Spleen (tissue), 7 donors: ENCODE data around the gene TCF3.

Experiments
- POLR2A ChIP-seq, 3 donors: fragments of 450-650 bp; IDR thresholded peaks; one replicate each; pipeline ENCODE4 v1.5.1; 2017; ENCODE audit warnings: antibody characterized with exemption in 3 of 3, mild to moderate bottlenecking in 1 of 3
- POLR2AphosphoS5 ChIP-seq, 3 donors: sonication (generic); formaldehyde crosslinking; IDR thresholded peaks; one replicate each; pipeline ENCODE4 v1.5.1; 2017; ENCODE audit warnings: antibody characterized with exemption in 3 of 3
- TF ChIP-seq, protein P1 (sequence below), 11 experiments: fragments of 200-600 bp in 7 of 11; fragments of 450-650 bp in 4 of 11; sonication (generic) in 4 of 11; IDR thresholded peaks in 8 of 11; conservative IDR thresholded peaks in 3 of 11; 1 replicate in 7 of 11; 2 replicates in 4 of 11; pipeline versions ENCODE4 v1.4.0 to v1.8.0; 2016 to 2021; ENCODE audit warnings: antibody characterized with exemption in 11 of 11, inconsistent platforms in 4 of 11, mild to moderate bottlenecking in 1 of 11
- donor health status: DM: no; HTN: no; CAD: no; lungs with moderate emphysema.
- donor health status: DM: no; HTN: no; CAD: no.
- donor health status: DM: no; HTN: no; CAD: no.

DNA sequence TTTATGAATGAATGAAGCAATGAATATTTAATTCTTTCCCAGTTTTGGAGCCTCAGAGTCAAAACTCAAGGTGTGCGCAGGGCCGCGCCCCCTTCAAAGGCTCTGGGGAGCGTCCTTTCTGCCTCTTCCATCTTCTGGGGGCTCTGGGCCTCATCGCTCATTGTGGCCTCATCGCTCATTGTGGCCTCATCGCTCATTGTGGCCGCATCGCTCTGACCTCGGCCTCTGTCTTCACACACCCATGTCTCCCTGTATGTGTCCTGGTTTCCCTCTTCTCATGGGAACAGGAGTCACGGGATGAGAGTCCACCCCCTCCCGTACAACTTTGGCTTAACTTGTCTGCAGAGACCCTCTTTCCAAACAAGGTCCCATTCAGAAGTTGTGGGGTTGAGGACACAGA is 81.1 kb downstream of the TCF3 start:
- TF ChIP-seq POLR2AphosphoS5 (IDR thresholded peaks at IDR 0.05) (no peak), POLR2A (IDR thresholded peaks at IDR 0.05) (no peak)
- TF ChIP-seq, protein P1, sequence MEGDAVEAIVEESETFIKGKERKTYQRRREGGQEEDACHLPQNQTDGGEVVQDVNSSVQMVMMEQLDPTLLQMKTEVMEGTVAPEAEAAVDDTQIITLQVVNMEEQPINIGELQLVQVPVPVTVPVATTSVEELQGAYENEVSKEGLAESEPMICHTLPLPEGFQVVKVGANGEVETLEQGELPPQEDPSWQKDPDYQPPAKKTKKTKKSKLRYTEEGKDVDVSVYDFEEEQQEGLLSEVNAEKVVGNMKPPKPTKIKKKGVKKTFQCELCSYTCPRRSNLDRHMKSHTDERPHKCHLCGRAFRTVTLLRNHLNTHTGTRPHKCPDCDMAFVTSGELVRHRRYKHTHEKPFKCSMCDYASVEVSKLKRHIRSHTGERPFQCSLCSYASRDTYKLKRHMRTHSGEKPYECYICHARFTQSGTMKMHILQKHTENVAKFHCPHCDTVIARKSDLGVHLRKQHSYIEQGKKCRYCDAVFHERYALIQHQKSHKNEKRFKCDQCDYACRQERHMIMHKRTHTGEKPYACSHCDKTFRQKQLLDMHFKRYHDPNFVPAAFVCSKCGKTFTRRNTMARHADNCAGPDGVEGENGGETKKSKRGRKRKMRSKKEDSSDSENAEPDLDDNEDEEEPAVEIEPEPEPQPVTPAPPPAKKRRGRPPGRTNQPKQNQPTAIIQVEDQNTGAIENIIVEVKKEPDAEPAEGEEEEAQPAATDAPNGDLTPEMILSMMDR (IDR thresholded peaks at IDR 0.05 in 8 of 11, conservative IDR thresholded peaks at IDR 0.05 in 3 of 11): no peak
